Mesendoderm (in vitro differentiated cells): ENCODE data around the gene DOCK9.
A peak's percentile ranks its signal among the peaks of the same experiment; 100 is the strongest.

ENCODE experiments used
- DNase-seq: peaks from one replicate; pipeline ENCODE4 v3.0.0; 2013
- H2AK5ac ChIP-seq: 2 replicates; pipeline ENCODE4 v1.6.1; 2013; ENCODE audit warnings: low read length, inconsistent platforms
- H2BK120ac ChIP-seq: 2 replicates; pipeline ENCODE4 v1.6.1; 2013; ENCODE audit warnings: low read depth, mild to moderate bottlenecking, low read length, moderate library complexity, mixed read lengths
- H2BK15ac ChIP-seq: replicated peaks from 2 replicates; pipeline ENCODE4 v1.6.1; 2013; ENCODE audit warnings: low read depth, mild to moderate bottlenecking, moderate library complexity
- H2BK5ac ChIP-seq: 2 replicates; pipeline ENCODE4 v1.6.1; 2013; ENCODE audit warnings: low read length, inconsistent platforms
- H3K18ac ChIP-seq: 2 replicates; pipeline ENCODE4 v1.6.1; 2013; ENCODE audit warnings: mild to moderate bottlenecking, low read length, mixed read lengths
- H3K23ac ChIP-seq: one replicate; pipeline ENCODE4 v1.6.1; 2013; ENCODE audit warnings: low read length
- H3K27ac ChIP-seq: 2 replicates; pipeline ENCODE4 v1.5.1; 2013; ENCODE audit warnings: low read depth, mild to moderate bottlenecking, inconsistent platforms, low read length, moderate library complexity
- H3K27me3 ChIP-seq: 2 replicates; pipeline ENCODE4 v1.6.1; 2013; ENCODE audit warnings: low read length, control low read depth, mild to moderate bottlenecking, inconsistent platforms; ENCODE audit not compliant: insufficient read depth, poor library complexity
- H3K36me3 ChIP-seq: 2 replicates; pipeline ENCODE4 v1.6.1; 2013; ENCODE audit warnings: low read length, inconsistent platforms; ENCODE audit not compliant: control insufficient read depth, insufficient read depth
- H3K4ac ChIP-seq: one replicate; pipeline ENCODE4 v1.6.1; 2013; ENCODE audit warnings: low read depth, mild to moderate bottlenecking, low read length, moderate library complexity
- H3K4me1 ChIP-seq: 2 replicates; pipeline ENCODE4 v1.6.1; 2013; ENCODE audit warnings: low read depth, low read length, inconsistent platforms; ENCODE audit not compliant: control insufficient read depth
- H3K4me2 ChIP-seq: 2 replicates; pipeline ENCODE4 v1.6.1; 2013; ENCODE audit warnings: low read length
- H3K4me3 ChIP-seq: 2 replicates; pipeline ENCODE4 v1.5.1; 2013; ENCODE audit warnings: mild to moderate bottlenecking, low read length
- H3K56ac ChIP-seq: one replicate; pipeline ENCODE4 v1.6.1; 2013; ENCODE audit warnings: low read length
- H3K79me1 ChIP-seq: 2 replicates; pipeline ENCODE4 v1.6.1; 2013; ENCODE audit warnings: low read length, inconsistent platforms
- H3K79me2 ChIP-seq: 2 replicates; pipeline ENCODE4 v1.6.1; 2013; ENCODE audit warnings: mild to moderate bottlenecking, low read length; ENCODE audit not compliant: control insufficient read depth, insufficient read depth
- H3K9ac ChIP-seq: 2 replicates; pipeline ENCODE4 v1.6.1; 2013; ENCODE audit warnings: low read length, inconsistent platforms
- H4K5ac ChIP-seq: one replicate; pipeline ENCODE4 v1.6.1; 2013; ENCODE audit warnings: low read length
- H4K8ac ChIP-seq: one replicate; pipeline ENCODE4 v1.6.1; 2013; ENCODE audit warnings: low read depth, mild to moderate bottlenecking, control low read depth, low read length, moderate library complexity
- WGBS: extraction: QIAGEN DNeasy Blood & Tissue Kit; methylation state at CpG from one replicate; pipeline ENCODE4 v1.1.7; 2013; ENCODE audit warnings: low lambda C conversion rate, missing lambda C conversion rate; ENCODE audit not compliant: insufficient coverage; ENCODE audit errors: extremely low coverage; 5-methylcytosine and 5-hydroxymethylcytosine counted together

DOCK9 gene

GRCh38 chr13:98778749-98779148 lies 199.1 kb downstream of the DOCK9 start:
- no peak overlapping the region for H2BK5ac ChIP-seq
- H3K4ac ChIP-seq = no peak overlapping the region
- H3K79me1 ChIP-seq = no peaks in the 10 kb centered on the region
- no peak for DNase-seq
- H3K9ac ChIP-seq = no peak overlapping the region
- no peak overlapping the region for H3K27ac ChIP-seq
- no peak overlapping the region for H3K23ac ChIP-seq
- no peak overlapping the region for H3K18ac ChIP-seq
- H2AK5ac ChIP-seq = no peak overlapping the region
- no CpG with 5 or more reads among the region's 8 CpGs for WGBS
- no peaks in the 10 kb centered on the region for H3K27me3 ChIP-seq
- H3K36me3 ChIP-seq = no peaks in the 10 kb centered on the region
- no peak overlapping the region for H2BK120ac ChIP-seq
- H4K8ac ChIP-seq = no peak overlapping the region
- no peak overlapping the region for H2BK15ac ChIP-seq
- no peak overlapping the region for H3K4me3 ChIP-seq
- H3K4me2 ChIP-seq = no peak overlapping the region
- H3K56ac ChIP-seq = no peak overlapping the region
- H4K5ac ChIP-seq = no peak overlapping the region
- H3K4me1 ChIP-seq = no peaks in the 10 kb centered on the region
- no peaks in the 10 kb centered on the region for H3K79me2 ChIP-seq

GRCh38 chr13:98776644-98777043 lies 201.2 kb downstream of the DOCK9 start:
- H2AK5ac ChIP-seq = no peak overlapping the region
- H3K23ac ChIP-seq = no peak overlapping the region
- no peak overlapping the region for H2BK120ac ChIP-seq
- no peak for DNase-seq
- no peaks in the 10 kb centered on the region for H3K36me3 ChIP-seq
- no peaks in the 10 kb centered on the region for H3K79me1 ChIP-seq
- no peak overlapping the region for H3K4ac ChIP-seq
- no peak overlapping the region for H3K56ac ChIP-seq
- no CpG with 5 or more reads among the region's 5 CpGs for WGBS
- no peak overlapping the region for H3K9ac ChIP-seq
- no peak overlapping the region for H4K8ac ChIP-seq
- H3K4me1 ChIP-seq = no peaks in the 10 kb centered on the region
- no peak overlapping the region for H2BK15ac ChIP-seq
- H3K4me3 ChIP-seq = no peak overlapping the region
- no peaks in the 10 kb centered on the region for H3K27me3 ChIP-seq
- H3K4me2 ChIP-seq = no peak overlapping the region
- no peak overlapping the region for H2BK5ac ChIP-seq
- H3K18ac ChIP-seq = no peak overlapping the region
- no peak overlapping the region for H3K27ac ChIP-seq
- H4K5ac ChIP-seq = no peak overlapping the region
- H3K79me2 ChIP-seq = no peaks in the 10 kb centered on the region

- no peak overlapping the region for H3K9ac ChIP-seq
- no peak overlapping the region for H2BK15ac ChIP-seq
- H3K4ac ChIP-seq = no peak overlapping the region
- no peak overlapping the region for H3K18ac ChIP-seq
- peak; percentile 6 for DNase-seq
- no peaks in the 10 kb centered on the region for H3K27me3 ChIP-seq
- no peak overlapping the region for H4K8ac ChIP-seq
- no peaks in the 10 kb centered on the region for H3K4me1 ChIP-seq
- H3K79me2 ChIP-seq = no peaks in the 10 kb centered on the region
- WGBS = no CpG with 5 or more reads among the region's 22 CpGs
- no peak overlapping the region for H3K23ac ChIP-seq
- no peak overlapping the region for H2AK5ac ChIP-seq
- no peak overlapping the region for H2BK5ac ChIP-seq
- no peak overlapping the region for H4K5ac ChIP-seq
- no peak overlapping the region for H2BK120ac ChIP-seq
- no peak overlapping the region for H3K4me3 ChIP-seq
- no peak overlapping the region for H3K4me2 ChIP-seq
- no peak overlapping the region for H3K27ac ChIP-seq
- no peak overlapping the region for H3K56ac ChIP-seq
- H3K36me3 ChIP-seq = no peaks in the 10 kb centered on the region
- no peaks in the 10 kb centered on the region for H3K79me1 ChIP-seq
Measured at GRCh38 chr13:98775844-98776598, 201.8 kb downstream of the DOCK9 start.

GRCh38 chr13:98775386-98775785 lies 202.5 kb downstream of the DOCK9 start:
- Histone ChIP-seq H2BK5ac (no peak overlapping the region), H2BK120ac (no peak overlapping the region), H3K4me1 (no peaks in the 10 kb centered on the region), H3K9ac (no peak overlapping the region), H2AK5ac (no peak overlapping the region), H3K4me2 (no peak overlapping the region), H3K79me1 (no peaks in the 10 kb centered on the region), H3K18ac (no peak overlapping the region), H3K4me3 (no peak overlapping the region), H4K8ac (no peak overlapping the region), H3K36me3 (no peaks in the 10 kb centered on the region), H2BK15ac (no peak overlapping the region), H3K27me3 (no peaks in the 10 kb centered on the region), H3K56ac (no peak overlapping the region), H4K5ac (no peak overlapping the region), H3K79me2 (no peaks in the 10 kb centered on the region), H3K23ac (no peak overlapping the region), H3K27ac (no peak overlapping the region), H3K4ac (no peak overlapping the region)
- no CpG with 5 or more reads among the region's 15 CpGs for WGBS
- no peak for DNase-seq

GRCh38 chr13:98774776-98775175 lies 203.1 kb downstream of the DOCK9 start:
- H2BK120ac ChIP-seq = no peak overlapping the region
- H3K56ac ChIP-seq = no peak overlapping the region
- no peaks in the 10 kb centered on the region for H3K4me1 ChIP-seq
- H3K4me2 ChIP-seq = no peak overlapping the region
- no peaks in the 10 kb centered on the region for H3K27me3 ChIP-seq
- H2AK5ac ChIP-seq = no peak overlapping the region
- H3K79me2 ChIP-seq = no peaks in the 10 kb centered on the region
- WGBS = no CpG with 5 or more reads among the region's 9 CpGs
- no peak overlapping the region for H2BK15ac ChIP-seq
- H3K9ac ChIP-seq = no peak overlapping the region
- H3K4ac ChIP-seq = no peak overlapping the region
- no peak overlapping the region for H4K5ac ChIP-seq
- H3K27ac ChIP-seq = no peak overlapping the region
- H3K79me1 ChIP-seq = no peaks in the 10 kb centered on the region
- no peaks in the 10 kb centered on the region for H3K36me3 ChIP-seq
- H4K8ac ChIP-seq = no peak overlapping the region
- H3K23ac ChIP-seq = no peak overlapping the region
- no peak overlapping the region for H3K4me3 ChIP-seq
- no peak for DNase-seq
- no peak overlapping the region for H3K18ac ChIP-seq
- no peak overlapping the region for H2BK5ac ChIP-seq

- no peak overlapping the region for H2AK5ac ChIP-seq
- H2BK15ac ChIP-seq = no peak overlapping the region
Measured at GRCh38 chr13:98773921-98774320, 203.9 kb downstream of the DOCK9 start.

More at GRCh38 chr13:98773921-98774320, 203.9 kb downstream of the DOCK9 start:
- H3K4me3 ChIP-seq = no peak overlapping the region
- no peaks in the 10 kb centered on the region for H3K79me1 ChIP-seq
- H4K5ac ChIP-seq = no peak overlapping the region
- no peak for DNase-seq
- no peak overlapping the region for H3K18ac ChIP-seq
- no peaks in the 10 kb centered on the region for H3K79me2 ChIP-seq
- no peak overlapping the region for H3K27ac ChIP-seq
- H2BK5ac ChIP-seq = no peak overlapping the region
- no peak overlapping the region for H3K4ac ChIP-seq
- H3K9ac ChIP-seq = no peak overlapping the region
- no peaks in the 10 kb centered on the region for H3K27me3 ChIP-seq
- no peak overlapping the region for H3K56ac ChIP-seq
- H2BK120ac ChIP-seq = no peak overlapping the region
- H3K36me3 ChIP-seq = no peaks in the 10 kb centered on the region
- H4K8ac ChIP-seq = no peak overlapping the region
- no peak overlapping the region for H3K4me2 ChIP-seq
- no peak overlapping the region for H3K23ac ChIP-seq
- H3K4me1 ChIP-seq = no peaks in the 10 kb centered on the region
- no CpG with 5 or more reads among the region's 20 CpGs for WGBS
